WTC11 (cell line): ENCODE measurements around the gene METTL9.
"Not testable (repeated sequence)": the region's sequence is repeated elsewhere in the genome, so short reads cannot be mapped to it uniquely, and the experiment has no call there.

Source experiments
- FOXJ3 ChIP-seq: sonication (generic); formaldehyde crosslinking; IDR thresholded peaks from 2 replicates; pipeline ENCODE4 v1.9.0; 2021; ENCODE audit warnings: missing genetic modification reagents, mild to moderate bottlenecking, borderline replicate concordance
- MXD4 ChIP-seq: fragments of 250-450 bp; sonication (Bioruptor Pico); IDR thresholded peaks from 2 replicates; pipeline ENCODE4 v1.8.0; 2021; ENCODE audit warnings: mild to moderate bottlenecking, moderate library complexity, borderline replicate concordance
- RELA ChIP-seq: sonication (generic); formaldehyde crosslinking; IDR thresholded peaks from 2 replicates; pipeline ENCODE4 v1.8.1; 2022; ENCODE audit warnings: missing genetic modification reagents, mild to moderate bottlenecking, borderline replicate concordance
- TF ChIP-seq, protein P1 (sequence below): fragments of 200-600 bp; IDR thresholded peaks from 2 replicates; pipeline ENCODE4 v1.8.0; 2022; ENCODE audit warnings: antibody characterized with exemption
- TF ChIP-seq, protein P2 (sequence below): sonication (generic); formaldehyde crosslinking; IDR thresholded peaks from 2 replicates; pipeline ENCODE4 v1.8.1; 2023; ENCODE audit warnings: mild to moderate bottlenecking, missing genetic modification reagents
- TF ChIP-seq, protein P3 (sequence below): sonication (generic); formaldehyde crosslinking; conservative IDR thresholded peaks from 2 replicates; pipeline ENCODE4 v1.8.1; 2023; ENCODE audit warnings: mild to moderate bottlenecking, low read depth, missing genetic modification reagents, moderate library complexity
- TF ChIP-seq, protein P4 (sequence below): sonication (generic); formaldehyde crosslinking; IDR thresholded peaks from 2 replicates; pipeline ENCODE4 v1.8.1; 2023; ENCODE audit warnings: mild to moderate bottlenecking, moderate library complexity, missing genetic modification reagents

DNA sequence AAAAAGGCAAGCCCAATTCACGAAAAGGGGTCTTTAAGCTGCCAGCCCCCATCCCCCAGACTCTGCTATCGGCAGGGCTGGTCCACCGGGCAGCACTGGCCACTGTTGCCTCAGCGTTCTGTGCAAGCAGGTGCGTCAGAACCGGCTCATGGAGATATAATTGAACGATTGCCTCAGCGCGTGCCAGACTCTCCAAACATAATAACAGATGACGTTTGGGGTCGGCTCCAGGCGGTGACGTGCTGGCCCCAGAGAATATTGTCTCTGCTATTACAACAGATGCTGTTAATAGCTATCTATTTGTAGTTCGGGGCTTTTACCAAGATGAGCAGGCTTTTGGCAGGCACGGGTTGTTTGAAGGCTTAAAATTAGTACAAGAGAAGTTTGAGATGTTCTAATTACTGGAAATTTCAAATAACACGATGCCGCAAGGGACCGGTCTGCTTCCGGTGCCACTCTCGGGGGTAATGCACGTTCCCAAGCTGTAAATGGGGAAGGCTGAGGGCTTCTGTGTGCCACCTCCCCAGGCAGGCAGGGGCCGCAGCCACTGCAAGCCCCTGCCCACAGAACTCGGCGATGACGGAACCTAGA is 42.6 kb upstream of the METTL9 start:
- TF ChIP-seq, protein P1, sequence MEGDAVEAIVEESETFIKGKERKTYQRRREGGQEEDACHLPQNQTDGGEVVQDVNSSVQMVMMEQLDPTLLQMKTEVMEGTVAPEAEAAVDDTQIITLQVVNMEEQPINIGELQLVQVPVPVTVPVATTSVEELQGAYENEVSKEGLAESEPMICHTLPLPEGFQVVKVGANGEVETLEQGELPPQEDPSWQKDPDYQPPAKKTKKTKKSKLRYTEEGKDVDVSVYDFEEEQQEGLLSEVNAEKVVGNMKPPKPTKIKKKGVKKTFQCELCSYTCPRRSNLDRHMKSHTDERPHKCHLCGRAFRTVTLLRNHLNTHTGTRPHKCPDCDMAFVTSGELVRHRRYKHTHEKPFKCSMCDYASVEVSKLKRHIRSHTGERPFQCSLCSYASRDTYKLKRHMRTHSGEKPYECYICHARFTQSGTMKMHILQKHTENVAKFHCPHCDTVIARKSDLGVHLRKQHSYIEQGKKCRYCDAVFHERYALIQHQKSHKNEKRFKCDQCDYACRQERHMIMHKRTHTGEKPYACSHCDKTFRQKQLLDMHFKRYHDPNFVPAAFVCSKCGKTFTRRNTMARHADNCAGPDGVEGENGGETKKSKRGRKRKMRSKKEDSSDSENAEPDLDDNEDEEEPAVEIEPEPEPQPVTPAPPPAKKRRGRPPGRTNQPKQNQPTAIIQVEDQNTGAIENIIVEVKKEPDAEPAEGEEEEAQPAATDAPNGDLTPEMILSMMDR: not testable (repeated sequence)
- TF ChIP-seq, protein P2, sequence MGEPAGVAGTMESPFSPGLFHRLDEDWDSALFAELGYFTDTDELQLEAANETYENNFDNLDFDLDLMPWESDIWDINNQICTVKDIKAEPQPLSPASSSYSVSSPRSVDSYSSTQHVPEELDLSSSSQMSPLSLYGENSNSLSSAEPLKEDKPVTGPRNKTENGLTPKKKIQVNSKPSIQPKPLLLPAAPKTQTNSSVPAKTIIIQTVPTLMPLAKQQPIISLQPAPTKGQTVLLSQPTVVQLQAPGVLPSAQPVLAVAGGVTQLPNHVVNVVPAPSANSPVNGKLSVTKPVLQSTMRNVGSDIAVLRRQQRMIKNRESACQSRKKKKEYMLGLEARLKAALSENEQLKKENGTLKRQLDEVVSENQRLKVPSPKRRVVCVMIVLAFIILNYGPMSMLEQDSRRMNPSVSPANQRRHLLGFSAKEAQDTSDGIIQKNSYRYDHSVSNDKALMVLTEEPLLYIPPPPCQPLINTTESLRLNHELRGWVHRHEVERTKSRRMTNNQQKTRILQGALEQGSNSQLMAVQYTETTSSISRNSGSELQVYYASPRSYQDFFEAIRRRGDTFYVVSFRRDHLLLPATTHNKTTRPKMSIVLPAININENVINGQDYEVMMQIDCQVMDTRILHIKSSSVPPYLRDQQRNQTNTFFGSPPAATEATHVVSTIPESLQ: not testable (repeated sequence)
- not testable (repeated sequence) for TF ChIP-seq MXD4; RELA; FOXJ3 (CRISPR knock-in tag)
- TF ChIP-seq, protein P3, sequence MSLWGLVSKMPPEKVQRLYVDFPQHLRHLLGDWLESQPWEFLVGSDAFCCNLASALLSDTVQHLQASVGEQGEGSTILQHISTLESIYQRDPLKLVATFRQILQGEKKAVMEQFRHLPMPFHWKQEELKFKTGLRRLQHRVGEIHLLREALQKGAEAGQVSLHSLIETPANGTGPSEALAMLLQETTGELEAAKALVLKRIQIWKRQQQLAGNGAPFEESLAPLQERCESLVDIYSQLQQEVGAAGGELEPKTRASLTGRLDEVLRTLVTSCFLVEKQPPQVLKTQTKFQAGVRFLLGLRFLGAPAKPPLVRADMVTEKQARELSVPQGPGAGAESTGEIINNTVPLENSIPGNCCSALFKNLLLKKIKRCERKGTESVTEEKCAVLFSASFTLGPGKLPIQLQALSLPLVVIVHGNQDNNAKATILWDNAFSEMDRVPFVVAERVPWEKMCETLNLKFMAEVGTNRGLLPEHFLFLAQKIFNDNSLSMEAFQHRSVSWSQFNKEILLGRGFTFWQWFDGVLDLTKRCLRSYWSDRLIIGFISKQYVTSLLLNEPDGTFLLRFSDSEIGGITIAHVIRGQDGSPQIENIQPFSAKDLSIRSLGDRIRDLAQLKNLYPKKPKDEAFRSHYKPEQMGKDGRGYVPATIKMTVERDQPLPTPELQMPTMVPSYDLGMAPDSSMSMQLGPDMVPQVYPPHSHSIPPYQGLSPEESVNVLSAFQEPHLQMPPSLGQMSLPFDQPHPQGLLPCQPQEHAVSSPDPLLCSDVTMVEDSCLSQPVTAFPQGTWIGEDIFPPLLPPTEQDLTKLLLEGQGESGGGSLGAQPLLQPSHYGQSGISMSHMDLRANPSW (CRISPR knock-in tag): not testable (repeated sequence)
- TF ChIP-seq, protein P4, sequence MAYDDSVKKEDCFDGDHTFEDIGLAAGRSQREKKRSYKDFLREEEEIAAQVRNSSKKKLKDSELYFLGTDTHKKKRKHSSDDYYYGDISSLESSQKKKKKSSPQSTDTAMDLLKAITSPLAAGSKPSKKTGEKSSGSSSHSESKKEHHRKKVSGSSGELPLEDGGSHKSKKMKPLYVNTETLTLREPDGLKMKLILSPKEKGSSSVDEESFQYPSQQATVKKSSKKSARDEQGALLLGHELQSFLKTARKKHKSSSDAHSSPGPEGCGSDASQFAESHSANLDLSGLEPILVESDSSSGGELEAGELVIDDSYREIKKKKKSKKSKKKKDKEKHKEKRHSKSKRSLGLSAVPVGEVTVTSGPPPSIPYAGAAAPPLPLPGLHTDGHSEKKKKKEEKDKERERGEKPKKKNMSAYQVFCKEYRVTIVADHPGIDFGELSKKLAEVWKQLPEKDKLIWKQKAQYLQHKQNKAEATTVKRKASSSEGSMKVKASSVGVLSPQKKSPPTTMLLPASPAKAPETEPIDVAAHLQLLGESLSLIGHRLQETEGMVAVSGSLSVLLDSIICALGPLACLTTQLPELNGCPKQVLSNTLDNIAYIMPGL (CRISPR knock-in tag): not testable (repeated sequence)
